ENCODE measurements around the gene LIN7B.
A peak's percentile ranks its signal among the peaks of the same experiment; 100 is the strongest.

The LIN7B gene

DNA sequence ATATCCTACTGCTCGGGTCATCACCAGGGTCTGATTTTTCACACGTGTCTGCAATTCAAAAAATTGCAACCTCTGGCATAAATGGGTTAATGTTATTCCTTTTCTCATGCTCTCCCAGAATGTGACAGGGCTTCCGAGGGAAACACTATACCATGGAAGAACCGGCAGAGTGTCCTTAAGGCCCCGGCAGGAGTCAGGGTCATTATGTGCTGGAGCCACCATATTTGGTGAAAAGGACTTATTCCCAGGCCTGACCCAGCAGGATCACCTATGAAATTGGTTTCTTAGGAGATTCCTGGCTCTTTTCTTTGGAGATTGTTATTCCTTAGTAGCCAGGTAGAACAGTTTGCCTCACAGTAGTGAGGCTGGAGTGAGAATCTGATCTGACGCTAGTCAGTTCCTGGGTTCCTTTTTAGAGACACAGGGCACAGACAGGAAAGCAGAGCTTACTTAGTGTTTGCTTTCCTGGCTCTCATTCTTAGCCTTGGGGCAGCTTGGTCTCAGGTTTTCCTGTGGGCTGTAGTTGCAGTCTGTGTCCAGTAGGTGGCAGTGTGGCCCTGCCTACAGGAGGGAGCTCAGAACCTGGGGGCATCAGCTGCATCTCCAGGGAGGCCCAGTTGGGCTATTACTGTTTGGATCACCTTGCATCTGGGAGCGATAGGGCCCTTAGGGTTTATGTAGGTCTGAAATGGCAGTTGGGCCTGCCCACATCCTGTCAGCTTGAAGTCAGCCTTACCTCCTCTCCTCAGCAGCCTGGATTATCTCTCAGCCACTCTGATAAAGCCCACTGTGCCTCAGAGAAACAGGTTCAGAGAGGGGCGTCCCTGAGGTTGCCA is 16.5 kb upstream of the LIN7B start (continued):
- TF ChIP-seq, protein P1, sequence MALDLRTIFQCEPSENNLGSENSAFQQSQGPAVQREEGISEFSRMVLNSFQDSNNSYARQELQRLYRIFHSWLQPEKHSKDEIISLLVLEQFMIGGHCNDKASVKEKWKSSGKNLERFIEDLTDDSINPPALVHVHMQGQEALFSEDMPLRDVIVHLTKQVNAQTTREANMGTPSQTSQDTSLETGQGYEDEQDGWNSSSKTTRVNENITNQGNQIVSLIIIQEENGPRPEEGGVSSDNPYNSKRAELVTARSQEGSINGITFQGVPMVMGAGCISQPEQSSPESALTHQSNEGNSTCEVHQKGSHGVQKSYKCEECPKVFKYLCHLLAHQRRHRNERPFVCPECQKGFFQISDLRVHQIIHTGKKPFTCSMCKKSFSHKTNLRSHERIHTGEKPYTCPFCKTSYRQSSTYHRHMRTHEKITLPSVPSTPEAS (tag by site-specific recombination; IDR thresholded peaks at IDR 0.05): 0 out of 2 replicates have a peak, but pooled peaks have one; percentile 16
- TF ChIP-seq, protein P2, sequence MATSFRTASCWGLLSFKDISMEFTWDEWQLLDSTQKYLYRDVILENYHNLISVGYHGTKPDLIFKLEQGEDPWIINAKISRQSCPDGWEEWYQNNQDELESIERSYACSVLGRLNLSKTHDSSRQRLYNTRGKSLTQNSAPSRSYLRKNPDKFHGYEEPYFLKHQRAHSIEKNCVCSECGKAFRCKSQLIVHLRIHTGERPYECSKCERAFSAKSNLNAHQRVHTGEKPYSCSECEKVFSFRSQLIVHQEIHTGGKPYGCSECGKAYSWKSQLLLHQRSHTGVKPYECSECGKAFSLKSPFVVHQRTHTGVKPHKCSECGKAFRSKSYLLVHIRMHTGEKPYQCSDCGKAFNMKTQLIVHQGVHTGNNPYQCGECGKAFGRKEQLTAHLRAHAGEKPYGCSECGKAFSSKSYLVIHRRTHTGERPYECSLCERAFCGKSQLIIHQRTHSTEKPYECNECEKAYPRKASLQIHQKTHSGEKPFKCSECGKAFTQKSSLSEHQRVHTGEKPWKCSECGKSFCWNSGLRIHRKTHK (tag by site-specific recombination; IDR thresholded peaks at IDR 0.05): no peak
- no peak for TF ChIP-seq ZNF707 (tag by site-specific recombination; IDR thresholded peaks at IDR 0.05)
- TF ChIP-seq PRDM1 (tag by site-specific recombination; IDR thresholded peaks at IDR 0.05): peak; percentile 87
- TF ChIP-seq ZNF366 (tag by site-specific recombination; conservative IDR thresholded peaks at IDR 0.05): peak; percentile 18; the same call in 1 of the 2 replicates
- TF ChIP-seq ZIC2 (tag by site-specific recombination; IDR thresholded peaks at IDR 0.05): 0 out of 2 replicates have a peak, but pooled peaks have one; percentile 31
- TF ChIP-seq ZNF350 (tag by site-specific recombination; IDR thresholded peaks at IDR 0.05): no peak
- TF ChIP-seq GLIS1 (tag by site-specific recombination; IDR thresholded peaks at IDR 0.05): peak; percentile 79
- no peak for TF ChIP-seq ZNF302 (tag by site-specific recombination; IDR thresholded peaks at IDR 0.05; ENCODE audit: low read depth)
- no peak for TF ChIP-seq YY1 (tag by site-specific recombination; IDR thresholded peaks at IDR 0.05)
- TF ChIP-seq ZSCAN30 (tag by site-specific recombination; IDR thresholded peaks at IDR 0.05): peak; percentile 87; the same call in 1 of the 2 replicates
- TF ChIP-seq, protein P3, sequence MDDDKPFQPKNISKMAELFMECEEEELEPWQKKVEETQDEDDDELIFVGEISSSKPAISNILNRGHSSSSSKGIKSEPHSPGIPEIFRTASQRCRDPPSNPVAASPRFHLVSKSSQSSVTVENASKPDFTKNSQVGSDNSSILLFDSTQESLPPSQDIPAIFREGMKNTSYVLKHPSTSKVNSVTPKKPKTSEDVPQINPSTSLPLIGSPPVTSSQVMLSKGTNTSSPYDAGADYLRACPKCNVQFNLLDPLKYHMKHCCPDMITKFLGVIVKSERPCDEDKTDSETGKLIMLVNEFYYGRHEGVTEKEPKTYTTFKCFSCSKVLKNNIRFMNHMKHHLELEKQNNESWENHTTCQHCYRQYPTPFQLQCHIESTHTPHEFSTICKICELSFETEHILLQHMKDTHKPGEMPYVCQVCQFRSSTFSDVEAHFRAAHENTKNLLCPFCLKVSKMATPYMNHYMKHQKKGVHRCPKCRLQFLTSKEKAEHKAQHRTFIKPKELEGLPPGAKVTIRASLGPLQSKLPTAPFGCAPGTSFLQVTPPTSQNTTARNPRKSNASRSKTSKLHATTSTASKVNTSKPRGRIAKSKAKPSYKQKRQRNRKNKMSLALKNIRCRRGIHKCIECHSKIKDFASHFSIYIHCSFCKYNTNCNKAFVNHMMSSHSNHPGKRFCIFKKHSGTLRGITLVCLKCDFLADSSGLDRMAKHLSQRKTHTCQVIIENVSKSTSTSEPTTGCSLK (tag by site-specific recombination; IDR thresholded peaks at IDR 0.05): no peak
- no peak for TF ChIP-seq ZNF223 (tag by site-specific recombination; IDR thresholded peaks at IDR 0.05)
- 0 out of 2 replicates have a peak, but pooled peaks have one; percentile 33 for TF ChIP-seq TRIM28 (IDR thresholded peaks at IDR 0.05; ENCODE audit: borderline replicate concordance, low read length)
- no peak for TF ChIP-seq ZNF837 (tag by site-specific recombination; IDR thresholded peaks at IDR 0.05)

DNA sequence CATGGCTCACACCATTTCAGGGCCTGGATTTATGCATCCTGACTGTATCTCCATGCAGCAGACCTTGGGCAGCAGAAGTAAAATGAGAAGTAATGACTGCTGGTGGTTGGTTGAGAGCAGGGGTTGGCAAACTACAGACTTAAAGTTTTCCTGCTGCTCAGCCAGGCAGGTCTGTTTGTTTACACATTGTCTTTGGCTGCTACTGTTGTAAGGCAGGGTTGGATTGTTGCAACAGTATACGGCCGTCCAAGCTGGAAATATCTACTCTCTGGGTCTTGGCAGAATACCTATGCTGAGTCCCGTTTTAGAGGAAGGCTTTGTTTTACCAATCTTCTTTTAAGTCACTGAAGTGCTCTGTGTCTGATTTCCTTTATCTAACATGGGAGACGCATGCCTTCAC is 15.4 kb upstream of the LIN7B start:
- CTCF ChIA-PET: interaction anchor here (1.1 to 7.1 kb wide), 10 partner anchors 10 to 126 kb away, joined by 4 to 105 read pairs (median 36); partner anchors contain the start of gene LIN7B
- no peaks in the 10 kb centered on the region for H3K9me3 ChIP-seq (ENCODE audit: control insufficient read depth, insufficient read depth, low read depth, low read length)
- POLR2A ChIA-PET: interaction anchor here (1.6 to 2.6 kb wide), 2 partner anchors 15 to 100 kb away, joined by 7 to 10 read pairs; partner anchors contain the start of gene LIN7B
- TF ChIP-seq, protein P4, sequence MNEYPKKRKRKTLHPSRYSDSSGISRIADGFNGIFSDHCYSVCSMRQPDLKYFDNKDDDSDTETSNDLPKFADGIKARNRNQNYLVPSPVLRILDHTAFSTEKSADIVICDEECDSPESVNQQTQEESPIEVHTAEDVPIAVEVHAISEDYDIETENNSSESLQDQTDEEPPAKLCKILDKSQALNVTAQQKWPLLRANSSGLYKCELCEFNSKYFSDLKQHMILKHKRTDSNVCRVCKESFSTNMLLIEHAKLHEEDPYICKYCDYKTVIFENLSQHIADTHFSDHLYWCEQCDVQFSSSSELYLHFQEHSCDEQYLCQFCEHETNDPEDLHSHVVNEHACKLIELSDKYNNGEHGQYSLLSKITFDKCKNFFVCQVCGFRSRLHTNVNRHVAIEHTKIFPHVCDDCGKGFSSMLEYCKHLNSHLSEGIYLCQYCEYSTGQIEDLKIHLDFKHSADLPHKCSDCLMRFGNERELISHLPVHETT (tag by site-specific recombination; IDR thresholded peaks at IDR 0.05): no peak
- TF ChIP-seq ZFP41 (tag by site-specific recombination; IDR thresholded peaks at IDR 0.05; ENCODE audit: borderline replicate concordance) (no peak), ZBTB7A (tag by site-specific recombination; IDR thresholded peaks at IDR 0.05; ENCODE audit: low read depth) (no peak), ZNF157 (tag by site-specific recombination; IDR thresholded peaks at IDR 0.05) (no peak), OVOL3 (tag by site-specific recombination; IDR thresholded peaks at IDR 0.05) (no peak), ZNF24 (tag by site-specific recombination; IDR thresholded peaks at IDR 0.05) (no peak)
- TF ChIP-seq, protein P5, sequence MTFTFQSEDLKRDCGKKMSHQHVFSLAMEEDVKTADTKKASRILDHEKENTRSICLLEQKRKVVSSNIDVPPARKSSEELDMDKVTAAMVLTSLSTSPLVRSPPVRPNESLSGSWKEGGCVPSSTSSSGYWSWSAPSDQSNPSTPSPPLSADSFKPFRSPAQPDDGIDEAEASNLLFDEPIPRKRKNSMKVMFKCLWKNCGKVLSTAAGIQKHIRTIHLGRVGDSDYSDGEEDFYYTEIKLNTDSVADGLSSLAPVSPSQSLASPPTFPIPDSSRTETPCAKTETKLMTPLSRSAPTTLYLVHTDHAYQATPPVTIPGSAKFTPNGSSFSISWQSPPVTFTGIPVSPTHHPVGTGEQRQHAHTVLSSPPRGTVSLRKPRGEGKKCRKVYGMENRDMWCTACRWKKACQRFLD (tag by site-specific recombination; IDR thresholded peaks at IDR 0.05): no peak
- TF ChIP-seq, protein P6, sequence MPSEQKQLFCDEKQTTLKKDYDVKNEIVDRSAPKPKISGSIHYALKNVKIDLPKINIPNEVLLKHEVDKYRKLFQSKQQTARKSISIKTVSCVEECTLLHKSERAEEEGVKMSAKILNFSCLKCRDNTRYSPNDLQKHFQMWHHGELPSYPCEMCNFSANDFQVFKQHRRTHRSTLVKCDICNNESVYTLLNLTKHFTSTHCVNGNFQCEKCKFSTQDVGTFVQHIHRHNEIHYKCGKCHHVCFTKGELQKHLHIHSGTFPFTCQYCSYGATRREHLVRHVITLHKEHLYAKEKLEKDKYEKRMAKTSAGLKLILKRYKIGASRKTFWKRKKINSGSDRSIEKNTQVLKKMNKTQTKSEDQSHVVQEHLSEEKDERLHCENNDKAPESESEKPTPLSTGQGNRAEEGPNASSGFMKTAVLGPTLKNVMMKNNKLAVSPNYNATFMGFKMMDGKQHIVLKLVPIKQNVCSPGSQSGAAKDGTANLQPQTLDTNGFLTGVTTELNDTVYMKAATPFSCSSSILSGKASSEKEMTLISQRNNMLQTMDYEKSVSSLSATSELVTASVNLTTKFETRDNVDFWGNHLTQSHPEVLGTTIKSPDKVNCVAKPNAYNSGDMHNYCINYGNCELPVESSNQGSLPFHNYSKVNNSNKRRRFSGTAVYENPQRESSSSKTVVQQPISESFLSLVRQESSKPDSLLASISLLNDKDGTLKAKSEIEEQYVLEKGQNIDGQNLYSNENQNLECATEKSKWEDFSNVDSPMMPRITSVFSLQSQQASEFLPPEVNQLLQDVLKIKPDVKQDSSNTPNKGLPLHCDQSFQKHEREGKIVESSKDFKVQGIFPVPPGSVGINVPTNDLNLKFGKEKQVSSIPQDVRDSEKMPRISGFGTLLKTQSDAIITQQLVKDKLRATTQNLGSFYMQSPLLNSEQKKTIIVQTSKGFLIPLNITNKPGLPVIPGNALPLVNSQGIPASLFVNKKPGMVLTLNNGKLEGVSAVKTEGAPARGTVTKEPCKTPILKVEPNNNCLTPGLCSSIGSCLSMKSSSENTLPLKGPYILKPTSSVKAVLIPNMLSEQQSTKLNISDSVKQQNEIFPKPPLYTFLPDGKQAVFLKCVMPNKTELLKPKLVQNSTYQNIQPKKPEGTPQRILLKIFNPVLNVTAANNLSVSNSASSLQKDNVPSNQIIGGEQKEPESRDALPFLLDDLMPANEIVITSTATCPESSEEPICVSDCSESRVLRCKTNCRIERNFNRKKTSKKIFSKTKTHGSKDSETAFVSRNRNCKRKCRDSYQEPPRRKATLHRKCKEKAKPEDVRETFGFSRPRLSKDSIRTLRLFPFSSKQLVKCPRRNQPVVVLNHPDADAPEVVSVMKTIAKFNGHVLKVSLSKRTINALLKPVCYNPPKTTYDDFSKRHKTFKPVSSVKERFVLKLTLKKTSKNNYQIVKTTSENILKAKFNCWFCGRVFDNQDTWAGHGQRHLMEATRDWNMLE (tag by site-specific recombination; conservative IDR thresholded peaks at IDR 0.05; ENCODE audit: low read depth): no peak

More for the DNA sequence above, 15.4 kb upstream of the LIN7B start:
- Histone ChIP-seq H3K4me1 (ENCODE audit: control insufficient read depth, insufficient read depth, low read length) (peaks cover 8% of the 10 kb centered on the region), H3K36me3 (ENCODE audit: control insufficient read depth in 2 of 2, insufficient read depth in 1 of 2, low read length in 2 of 2) (peaks cover 72 to 94% of the 10 kb centered on the region in 2 experiments), H3K4me3 (ENCODE audit: low read depth, low read length) (no peak overlapping the region), H3K27ac (ENCODE audit: extremely low read depth, low read depth, low read length) (no peak overlapping the region; the same call in 1 of the 2 replicates)

Measured in HEK293 (cell line).